ENCODE data around the gene SLC2A14.

- no peak for TF ChIP-seq CTCF (IDR thresholded peaks at IDR 0.05)
- no peak for TF ChIP-seq POLR2A (IDR thresholded peaks at IDR 0.05)
Observed at GRCh38 chr12:7916936-7917335, 44.2 kb upstream of the SLC2A14 start.
